H1 (cell line): Measurements from ENCODE around the gene DDX59.

Experiments
- CEBPB ChIP-seq: IDR thresholded peaks from 2 replicates; pipeline ENCODE4 v1.6.1; 2012; ENCODE audit warnings: low read depth, low read length
- CREB1 ChIP-seq: IDR thresholded peaks from 2 replicates; pipeline ENCODE4 v1.6.1; 2012; ENCODE audit warnings: inconsistent platforms
- EGR1 ChIP-seq: IDR thresholded peaks from 2 replicates; pipeline ENCODE4 v1.6.1; 2011; ENCODE audit warnings: low read depth, low read length, borderline replicate concordance
- EZH2 ChIP-seq: fragments of 200-600 bp; sonication (generic); IDR thresholded peaks from 2 replicates; pipeline ENCODE4 v1.7.1; 2012; ENCODE audit warnings: low read depth, mild to moderate bottlenecking, moderate library complexity, low read length, inconsistent platforms; ENCODE audit not compliant: severe bottlenecking
- HDAC6 ChIP-seq: IDR thresholded peaks from one replicate; pipeline ENCODE4 v1.7.1; 2012; ENCODE audit warnings: low read depth, mild to moderate bottlenecking, inconsistent platforms, low read length, moderate library complexity
- MAX ChIP-seq: IDR thresholded peaks from 2 replicates; pipeline ENCODE4 v1.6.1; 2012; ENCODE audit warnings: inconsistent platforms
- POLR2AphosphoS5 ChIP-seq: IDR thresholded peaks from 2 replicates; pipeline ENCODE4 v1.6.1; 2011; ENCODE audit warnings: low read depth, low read length
- RAD21 ChIP-seq, 2 experiments: IDR thresholded peaks in 1 of 2; conservative IDR thresholded peaks in 1 of 2; 2 replicates each; pipeline ENCODE4 v1.6.1; 2011; ENCODE audit warnings: low read depth in 2 of 2, low read length in 2 of 2, improper control_type of control experiment in 1 of 2, inconsistent platforms in 1 of 2, mild to moderate bottlenecking in 1 of 2, moderate library complexity in 1 of 2
- RXRA ChIP-seq: IDR thresholded peaks from 2 replicates; pipeline ENCODE4 v1.6.1; 2011; ENCODE audit warnings: low read depth, mild to moderate bottlenecking, low read length, moderate library complexity; ENCODE audit not compliant: insufficient read depth
- SP1 ChIP-seq: IDR thresholded peaks from 2 replicates; pipeline ENCODE4 v1.6.1; 2011; ENCODE audit warnings: low read depth, low read length
- SRF ChIP-seq: IDR thresholded peaks from 2 replicates; pipeline ENCODE4 v1.6.1; 2011; ENCODE audit warnings: mild to moderate bottlenecking, low read depth, low read length, moderate library complexity
- TF ChIP-seq, protein P1 (sequence below), 3 experiments: IDR thresholded peaks; 1 replicate in 2 of 3; 2 replicates in 1 of 3; pipeline versions ENCODE4 v1.5.1 to v1.6.1; 2011; ENCODE audit warnings: low read length in 3 of 3, mild to moderate bottlenecking in 3 of 3, inconsistent platforms in 2 of 3, low read depth in 1 of 3, moderate library complexity in 1 of 3; ENCODE audit not compliant: insufficient read depth in 1 of 3; ENCODE audit errors: control extremely low read depth in 1 of 3

DNA sequence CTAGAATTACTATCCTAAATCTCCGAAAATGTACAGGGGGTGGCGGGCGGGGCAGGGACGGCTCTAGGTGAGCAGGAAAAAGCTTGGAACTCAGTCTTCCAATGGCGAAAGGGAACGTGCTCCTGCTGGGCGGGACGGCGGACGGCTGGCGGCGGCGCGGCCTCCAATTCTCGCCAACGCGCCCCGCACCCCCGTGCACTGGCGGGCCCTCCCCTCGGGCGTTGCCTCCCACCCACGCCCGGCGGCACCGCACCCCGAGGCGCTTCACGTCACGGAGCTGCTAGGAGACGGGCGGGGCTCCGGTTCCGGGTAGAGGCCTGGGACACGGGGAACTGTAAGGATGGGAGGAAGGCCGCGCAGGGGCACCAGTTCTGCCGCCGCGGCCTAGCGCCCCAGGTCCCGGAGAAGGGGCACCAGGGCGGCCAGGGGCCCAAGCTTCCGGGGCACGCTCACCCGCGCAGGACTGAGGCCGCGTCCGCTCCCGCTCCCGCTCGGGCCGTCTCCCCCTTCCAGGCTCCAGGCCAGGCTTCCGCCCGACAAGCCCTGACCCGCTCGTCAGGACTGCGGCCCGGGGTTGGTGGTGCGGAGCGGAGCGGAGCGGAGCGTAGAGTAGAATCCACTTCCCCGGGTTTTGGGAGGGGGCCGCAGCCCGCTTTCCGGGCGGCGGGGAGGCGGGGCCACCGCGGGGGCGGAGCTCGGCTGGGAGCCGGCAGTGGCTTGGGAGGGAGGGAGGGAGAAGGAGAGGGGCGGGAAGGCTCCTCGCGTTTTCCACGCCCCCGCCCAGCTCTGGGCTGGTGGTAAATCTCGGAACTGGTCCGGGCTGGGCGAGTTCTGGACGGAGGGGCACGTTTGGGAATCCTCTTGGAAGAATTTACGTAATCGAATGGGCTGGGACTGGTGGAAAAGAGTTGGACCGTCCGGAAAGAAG, at the start of gene DDX59:
- TF ChIP-seq, protein P1, sequence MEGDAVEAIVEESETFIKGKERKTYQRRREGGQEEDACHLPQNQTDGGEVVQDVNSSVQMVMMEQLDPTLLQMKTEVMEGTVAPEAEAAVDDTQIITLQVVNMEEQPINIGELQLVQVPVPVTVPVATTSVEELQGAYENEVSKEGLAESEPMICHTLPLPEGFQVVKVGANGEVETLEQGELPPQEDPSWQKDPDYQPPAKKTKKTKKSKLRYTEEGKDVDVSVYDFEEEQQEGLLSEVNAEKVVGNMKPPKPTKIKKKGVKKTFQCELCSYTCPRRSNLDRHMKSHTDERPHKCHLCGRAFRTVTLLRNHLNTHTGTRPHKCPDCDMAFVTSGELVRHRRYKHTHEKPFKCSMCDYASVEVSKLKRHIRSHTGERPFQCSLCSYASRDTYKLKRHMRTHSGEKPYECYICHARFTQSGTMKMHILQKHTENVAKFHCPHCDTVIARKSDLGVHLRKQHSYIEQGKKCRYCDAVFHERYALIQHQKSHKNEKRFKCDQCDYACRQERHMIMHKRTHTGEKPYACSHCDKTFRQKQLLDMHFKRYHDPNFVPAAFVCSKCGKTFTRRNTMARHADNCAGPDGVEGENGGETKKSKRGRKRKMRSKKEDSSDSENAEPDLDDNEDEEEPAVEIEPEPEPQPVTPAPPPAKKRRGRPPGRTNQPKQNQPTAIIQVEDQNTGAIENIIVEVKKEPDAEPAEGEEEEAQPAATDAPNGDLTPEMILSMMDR (IDR thresholded peaks at IDR 0.05; ENCODE audit: control extremely low read depth in 1 of 3, insufficient read depth in 1 of 3, low read depth in 1 of 3, low read length in 3 of 3), result no peak
- TF ChIP-seq EGR1, result peak; percentile 86
- peak; percentile 53 for TF ChIP-seq CREB1
- peak; percentile 78 for TF ChIP-seq POLR2AphosphoS5
- no peak for TF ChIP-seq RAD21 (IDR thresholded peaks at IDR 0.05 in 1 of 2, conservative IDR thresholded peaks at IDR 0.05 in 1 of 2; ENCODE audit: low read depth in 2 of 2, low read length in 2 of 2)
- TF ChIP-seq SRF, result no peak
- TF ChIP-seq SP1, result peak; percentile 95
- TF ChIP-seq EZH2, result no peak
- no peak for TF ChIP-seq HDAC6
- peak; percentile 76 for TF ChIP-seq CEBPB
- TF ChIP-seq RXRA, result no peak
- peak; percentile 81 for TF ChIP-seq MAX
